ENCODE results near the gene ASPSCR1. TPM values are rescaled to one million over a fixed set of nuclear protein-coding genes. Genes with fewer than 3 reads are reported as not detected.
A peak's percentile ranks its signal among the peaks of the same experiment; 100 is the strongest.

ASPSCR1 gene
- total and polyA plus RNA-seq, 9 of the 15 experiments (the other 6 are each of a cell fraction or from before 2014, with no cell fraction given) = 0.90 to 36.9 (median 11.6) TPM

DNA sequence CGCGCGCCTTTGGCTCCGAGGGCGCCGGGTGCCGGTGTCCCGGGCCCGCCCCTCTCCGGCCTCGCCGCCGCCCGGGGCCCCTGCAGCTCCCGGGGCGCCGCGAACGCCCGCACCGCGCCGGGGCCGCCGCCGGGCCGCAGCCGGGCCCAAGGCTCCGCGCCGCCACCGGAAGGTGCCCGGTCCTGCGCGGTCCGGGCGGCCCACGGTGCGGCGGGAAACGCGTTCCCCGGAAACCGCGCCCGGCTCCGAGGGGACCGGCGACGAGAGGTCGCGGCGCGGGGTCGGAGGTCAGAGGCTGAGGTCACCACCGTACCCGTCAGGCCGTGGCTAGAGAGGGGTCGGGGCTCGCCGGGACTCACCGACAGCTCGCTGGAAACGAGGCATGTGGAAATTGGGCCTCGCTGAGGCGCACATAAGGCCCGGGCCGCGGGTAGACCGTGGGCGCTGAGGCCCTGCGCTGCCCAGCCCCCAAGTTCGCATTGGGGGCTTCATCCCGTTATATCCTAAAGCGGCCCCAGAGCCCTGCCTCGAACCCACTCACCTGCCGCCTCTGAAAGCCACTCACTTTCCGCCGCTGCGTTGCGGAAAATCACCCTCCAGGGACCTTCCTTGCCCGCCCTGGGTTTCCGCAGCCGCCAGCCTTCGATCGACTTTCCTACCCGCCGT is 88.3 kb downstream of the ASPSCR1 start, which contains the start of gene DUS1L (continued):
- TF ChIP-seq, protein P1, sequence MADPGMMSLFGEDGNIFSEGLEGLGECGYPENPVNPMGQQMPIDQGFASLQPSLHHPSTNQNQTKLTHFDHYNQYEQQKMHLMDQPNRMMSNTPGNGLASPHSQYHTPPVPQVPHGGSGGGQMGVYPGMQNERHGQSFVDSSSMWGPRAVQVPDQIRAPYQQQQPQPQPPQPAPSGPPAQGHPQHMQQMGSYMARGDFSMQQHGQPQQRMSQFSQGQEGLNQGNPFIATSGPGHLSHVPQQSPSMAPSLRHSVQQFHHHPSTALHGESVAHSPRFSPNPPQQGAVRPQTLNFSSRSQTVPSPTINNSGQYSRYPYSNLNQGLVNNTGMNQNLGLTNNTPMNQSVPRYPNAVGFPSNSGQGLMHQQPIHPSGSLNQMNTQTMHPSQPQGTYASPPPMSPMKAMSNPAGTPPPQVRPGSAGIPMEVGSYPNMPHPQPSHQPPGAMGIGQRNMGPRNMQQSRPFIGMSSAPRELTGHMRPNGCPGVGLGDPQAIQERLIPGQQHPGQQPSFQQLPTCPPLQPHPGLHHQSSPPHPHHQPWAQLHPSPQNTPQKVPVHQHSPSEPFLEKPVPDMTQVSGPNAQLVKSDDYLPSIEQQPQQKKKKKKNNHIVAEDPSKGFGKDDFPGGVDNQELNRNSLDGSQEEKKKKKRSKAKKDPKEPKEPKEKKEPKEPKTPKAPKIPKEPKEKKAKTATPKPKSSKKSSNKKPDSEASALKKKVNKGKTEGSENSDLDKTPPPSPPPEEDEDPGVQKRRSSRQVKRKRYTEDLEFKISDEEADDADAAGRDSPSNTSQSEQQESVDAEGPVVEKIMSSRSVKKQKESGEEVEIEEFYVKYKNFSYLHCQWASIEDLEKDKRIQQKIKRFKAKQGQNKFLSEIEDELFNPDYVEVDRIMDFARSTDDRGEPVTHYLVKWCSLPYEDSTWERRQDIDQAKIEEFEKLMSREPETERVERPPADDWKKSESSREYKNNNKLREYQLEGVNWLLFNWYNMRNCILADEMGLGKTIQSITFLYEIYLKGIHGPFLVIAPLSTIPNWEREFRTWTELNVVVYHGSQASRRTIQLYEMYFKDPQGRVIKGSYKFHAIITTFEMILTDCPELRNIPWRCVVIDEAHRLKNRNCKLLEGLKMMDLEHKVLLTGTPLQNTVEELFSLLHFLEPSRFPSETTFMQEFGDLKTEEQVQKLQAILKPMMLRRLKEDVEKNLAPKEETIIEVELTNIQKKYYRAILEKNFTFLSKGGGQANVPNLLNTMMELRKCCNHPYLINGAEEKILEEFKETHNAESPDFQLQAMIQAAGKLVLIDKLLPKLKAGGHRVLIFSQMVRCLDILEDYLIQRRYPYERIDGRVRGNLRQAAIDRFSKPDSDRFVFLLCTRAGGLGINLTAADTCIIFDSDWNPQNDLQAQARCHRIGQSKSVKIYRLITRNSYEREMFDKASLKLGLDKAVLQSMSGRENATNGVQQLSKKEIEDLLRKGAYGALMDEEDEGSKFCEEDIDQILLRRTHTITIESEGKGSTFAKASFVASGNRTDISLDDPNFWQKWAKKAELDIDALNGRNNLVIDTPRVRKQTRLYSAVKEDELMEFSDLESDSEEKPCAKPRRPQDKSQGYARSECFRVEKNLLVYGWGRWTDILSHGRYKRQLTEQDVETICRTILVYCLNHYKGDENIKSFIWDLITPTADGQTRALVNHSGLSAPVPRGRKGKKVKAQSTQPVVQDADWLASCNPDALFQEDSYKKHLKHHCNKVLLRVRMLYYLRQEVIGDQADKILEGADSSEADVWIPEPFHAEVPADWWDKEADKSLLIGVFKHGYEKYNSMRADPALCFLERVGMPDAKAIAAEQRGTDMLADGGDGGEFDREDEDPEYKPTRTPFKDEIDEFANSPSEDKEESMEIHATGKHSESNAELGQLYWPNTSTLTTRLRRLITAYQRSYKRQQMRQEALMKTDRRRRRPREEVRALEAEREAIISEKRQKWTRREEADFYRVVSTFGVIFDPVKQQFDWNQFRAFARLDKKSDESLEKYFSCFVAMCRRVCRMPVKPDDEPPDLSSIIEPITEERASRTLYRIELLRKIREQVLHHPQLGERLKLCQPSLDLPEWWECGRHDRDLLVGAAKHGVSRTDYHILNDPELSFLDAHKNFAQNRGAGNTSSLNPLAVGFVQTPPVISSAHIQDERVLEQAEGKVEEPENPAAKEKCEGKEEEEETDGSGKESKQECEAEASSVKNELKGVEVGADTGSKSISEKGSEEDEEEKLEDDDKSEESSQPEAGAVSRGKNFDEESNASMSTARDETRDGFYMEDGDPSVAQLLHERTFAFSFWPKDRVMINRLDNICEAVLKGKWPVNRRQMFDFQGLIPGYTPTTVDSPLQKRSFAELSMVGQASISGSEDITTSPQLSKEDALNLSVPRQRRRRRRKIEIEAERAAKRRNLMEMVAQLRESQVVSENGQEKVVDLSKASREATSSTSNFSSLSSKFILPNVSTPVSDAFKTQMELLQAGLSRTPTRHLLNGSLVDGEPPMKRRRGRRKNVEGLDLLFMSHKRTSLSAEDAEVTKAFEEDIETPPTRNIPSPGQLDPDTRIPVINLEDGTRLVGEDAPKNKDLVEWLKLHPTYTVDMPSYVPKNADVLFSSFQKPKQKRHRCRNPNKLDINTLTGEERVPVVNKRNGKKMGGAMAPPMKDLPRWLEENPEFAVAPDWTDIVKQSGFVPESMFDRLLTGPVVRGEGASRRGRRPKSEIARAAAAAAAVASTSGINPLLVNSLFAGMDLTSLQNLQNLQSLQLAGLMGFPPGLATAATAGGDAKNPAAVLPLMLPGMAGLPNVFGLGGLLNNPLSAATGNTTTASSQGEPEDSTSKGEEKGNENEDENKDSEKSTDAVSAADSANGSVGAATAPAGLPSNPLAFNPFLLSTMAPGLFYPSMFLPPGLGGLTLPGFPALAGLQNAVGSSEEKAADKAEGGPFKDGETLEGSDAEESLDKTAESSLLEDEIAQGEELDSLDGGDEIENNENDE (IDR thresholded peaks at IDR 0.05; ENCODE audit: low read depth, low read length) = peak; percentile 25
- TF ChIP-seq RAD21 (CRISPR knock-in tag; conservative IDR thresholded peaks at IDR 0.05 in 1 of 2, IDR thresholded peaks at IDR 0.05 in 1 of 2) = no peak
- peak; percentile 72 for TF ChIP-seq NUFIP1 (IDR thresholded peaks at IDR 0.05; ENCODE audit: partially characterized antibody)
- TF ChIP-seq NR3C1 (CRISPR knock-in tag; IDR thresholded peaks at IDR 0.05) = no peak
- no peak for TF ChIP-seq HNRNPH1 (optimal IDR thresholded peaks at IDR 0.05; ENCODE audit: low read depth, low read length)
- 0 out of 2 replicates have a peak, but pooled peaks have one; percentile 56 for TF ChIP-seq ELF4 (CRISPR knock-in tag; IDR thresholded peaks at IDR 0.05)
- no peak for TF ChIP-seq MCM2 (IDR thresholded peaks at IDR 0.05; ENCODE audit: low read depth)
- TF ChIP-seq ZSCAN29 (IDR thresholded peaks at IDR 0.05) = 0 out of 2 replicates have a peak, but pooled peaks have one; percentile 8
- TF ChIP-seq, protein P2, sequence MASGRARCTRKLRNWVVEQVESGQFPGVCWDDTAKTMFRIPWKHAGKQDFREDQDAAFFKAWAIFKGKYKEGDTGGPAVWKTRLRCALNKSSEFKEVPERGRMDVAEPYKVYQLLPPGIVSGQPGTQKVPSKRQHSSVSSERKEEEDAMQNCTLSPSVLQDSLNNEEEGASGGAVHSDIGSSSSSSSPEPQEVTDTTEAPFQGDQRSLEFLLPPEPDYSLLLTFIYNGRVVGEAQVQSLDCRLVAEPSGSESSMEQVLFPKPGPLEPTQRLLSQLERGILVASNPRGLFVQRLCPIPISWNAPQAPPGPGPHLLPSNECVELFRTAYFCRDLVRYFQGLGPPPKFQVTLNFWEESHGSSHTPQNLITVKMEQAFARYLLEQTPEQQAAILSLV (tag; IDR thresholded peaks at IDR 0.05) = no peak
- TF ChIP-seq TCF7 (IDR thresholded peaks at IDR 0.05; ENCODE audit: borderline replicate concordance) = peak; percentile 82; the same call in 1 of the 2 replicates
- TF ChIP-seq BRD4 (IDR thresholded peaks at IDR 0.05) = 0 out of 2 replicates have a peak, but pooled peaks have one; percentile 52
- no peak for TF ChIP-seq TEAD2 (tag; IDR thresholded peaks at IDR 0.05)
- TF ChIP-seq RBM39 (optimal IDR thresholded peaks at IDR 0.05; ENCODE audit: low read depth, low read length) = no peak
- no peak for TF ChIP-seq ASH1L (IDR thresholded peaks at IDR 0.05; ENCODE audit: borderline replicate concordance, low read depth, partially characterized antibody)
- TF ChIP-seq FOSL1 (tag; conservative IDR thresholded peaks at IDR 0.05) = 0 out of 2 replicates have a peak, but pooled peaks have one; percentile 22
- TF ChIP-seq SNRNP70 (optimal IDR thresholded peaks at IDR 0.05; ENCODE audit: low read depth, low read length) = no peak
- no peak for TF ChIP-seq HDAC2 (IDR thresholded peaks at IDR 0.05)

All from K562 (cell line).